ENCODE measurements around the gene MAML3. TPM values are rescaled to one million over a fixed set of nuclear protein-coding genes. Genes with fewer than 3 reads are reported as not detected.

The MAML3 gene
- total RNA-seq, 2 experiments from 2014 or later: 2.0 to 2.4 TPM

DNA sequence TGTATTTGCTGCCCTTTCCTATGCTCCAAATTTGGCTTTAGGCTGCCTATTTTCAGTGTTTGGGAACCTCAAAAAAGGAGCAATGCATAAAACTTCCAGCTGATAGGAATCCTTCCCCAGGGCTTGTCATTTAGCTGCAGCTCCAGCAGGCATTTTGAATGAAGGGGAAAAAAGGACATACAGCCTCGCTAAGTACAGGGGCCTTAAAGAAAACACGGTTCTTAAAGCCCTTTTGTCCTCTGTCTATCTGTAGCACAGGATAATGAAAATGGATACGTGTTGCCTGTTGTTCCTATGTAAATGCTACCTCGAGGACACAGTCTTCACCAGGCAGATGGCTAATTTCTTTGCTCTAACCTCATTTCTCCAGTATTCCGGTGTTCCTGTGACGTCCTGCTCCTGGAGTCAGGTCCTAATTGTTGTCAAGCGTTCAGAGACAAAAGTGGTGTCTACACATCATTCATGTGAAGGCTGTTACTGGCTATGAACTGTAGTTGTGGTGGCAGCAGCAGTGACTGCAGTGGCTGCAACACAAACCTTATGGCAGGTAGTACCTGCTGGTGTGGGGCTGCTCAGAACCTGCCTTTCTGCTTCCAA, 371.0 kb downstream of the MAML3 start:
- intact Hi-C loops (cut with micrococcal nuclease): no loop called here
- H3K4me1 Mint-ChIP-seq (ENCODE audit: low read depth): no peaks in the 10 kb centered on the region
- H3K4me3 Mint-ChIP-seq: no peak overlapping the region
- ATAC-seq (no peak), DNase-seq (no peak)
- H3K27ac Mint-ChIP-seq: no peak overlapping the region
- H3K36me3 Mint-ChIP-seq (ENCODE audit: low read depth): no peaks in the 10 kb centered on the region
- no peaks in the 10 kb centered on the region for H3K27me3 Mint-ChIP-seq
- CTCF ChIA-PET: interaction anchor here (0.9 kb wide), 1 partner anchor 266 kb away, joined by 3 read pairs; no protein-coding TSS in a partner anchor
- no peaks in the 10 kb centered on the region for H3K9me3 Mint-ChIP-seq
- POLR2A ChIA-PET: no interaction called here
- TF ChIP-seq CTCF (IDR thresholded peaks at IDR 0.05): no peak

DNA sequence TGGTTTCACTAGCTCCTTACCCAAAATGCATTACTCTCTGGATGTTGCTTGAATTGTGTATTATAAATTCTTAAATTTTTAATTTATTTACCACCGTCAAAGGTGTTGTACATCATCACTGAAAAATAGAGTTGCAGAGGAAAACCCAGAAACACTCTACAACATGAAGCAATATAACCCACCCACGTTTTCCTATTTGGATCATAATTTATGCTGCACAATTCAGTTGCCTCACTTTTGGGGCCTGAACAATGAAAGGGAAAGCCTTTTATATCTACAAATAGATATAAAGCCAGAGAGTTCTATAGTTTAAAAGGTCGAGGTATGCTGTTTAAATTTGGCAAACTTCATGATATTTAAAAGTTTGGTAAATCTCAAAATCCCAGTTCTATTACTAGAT, 372.9 kb downstream of the MAML3 start:
- Mint-ChIP-seq H3K27ac (no peak overlapping the region), H3K27me3 (no peaks in the 10 kb centered on the region), H3K4me1 (ENCODE audit: low read depth) (no peaks in the 10 kb centered on the region), H3K4me3 (no peak overlapping the region), H3K36me3 (ENCODE audit: low read depth) (no peaks in the 10 kb centered on the region), H3K9me3 (no peaks in the 10 kb centered on the region)
- intact Hi-C loops (cut with micrococcal nuclease): no loop called here
- ChIA-PET POLR2A (no interaction called here), CTCF (no interaction called here)
- ATAC-seq (no peak), DNase-seq (no peak)
- TF ChIP-seq CTCF (IDR thresholded peaks at IDR 0.05): no peak

- ATAC-seq (no peak), DNase-seq (no peak)
- H3K27ac Mint-ChIP-seq: no peak overlapping the region
- ChIA-PET CTCF (no interaction called here), POLR2A (no interaction called here)
- intact Hi-C loops (cut with micrococcal nuclease): no loop called here
- no peak overlapping the region for H3K4me3 Mint-ChIP-seq
- H3K27me3 Mint-ChIP-seq: no peaks in the 10 kb centered on the region
- no peaks in the 10 kb centered on the region for H3K36me3 Mint-ChIP-seq (ENCODE audit: low read depth)
- no peak for TF ChIP-seq CTCF (IDR thresholded peaks at IDR 0.05)
- H3K4me1 Mint-ChIP-seq (ENCODE audit: low read depth): no peaks in the 10 kb centered on the region
- no peaks in the 10 kb centered on the region for H3K9me3 Mint-ChIP-seq
Observed at GRCh38 chr4:139779691-139780090, 374.3 kb downstream of the MAML3 start.

- Mint-ChIP-seq H3K4me3 (no peak overlapping the region), H3K27ac (no peak overlapping the region), H3K4me1 (ENCODE audit: low read depth) (no peaks in the 10 kb centered on the region), H3K9me3 (no peaks in the 10 kb centered on the region), H3K36me3 (ENCODE audit: low read depth) (no peaks in the 10 kb centered on the region), H3K27me3 (no peaks in the 10 kb centered on the region)
- no peak for ATAC-seq
- no peak for DNase-seq
- TF ChIP-seq CTCF (IDR thresholded peaks at IDR 0.05): no peak
- intact Hi-C loops (cut with micrococcal nuclease): no loop called here
- CTCF ChIA-PET: no interaction called here
- POLR2A ChIA-PET: no interaction called here
Observed at GRCh38 chr4:139777757-139778156, 376.2 kb downstream of the MAML3 start.

GRCh38 chr4:139776235-139776634, 377.7 kb downstream of the MAML3 start:
- ChIA-PET CTCF (no interaction called here), POLR2A (interaction anchor here (0.6 kb wide), 1 partner anchor 347 kb away, joined by 4 read pairs; no protein-coding TSS in a partner anchor)
- Mint-ChIP-seq H3K27me3 (no peaks in the 10 kb centered on the region), H3K4me1 (ENCODE audit: low read depth) (no peaks in the 10 kb centered on the region), H3K4me3 (no peak overlapping the region), H3K9me3 (no peaks in the 10 kb centered on the region), H3K27ac (no peak overlapping the region), H3K36me3 (ENCODE audit: low read depth) (no peaks in the 10 kb centered on the region)
- ATAC-seq: no peak
- TF ChIP-seq CTCF (IDR thresholded peaks at IDR 0.05): no peak
- DNase-seq: no peak
- intact Hi-C loops (cut with micrococcal nuclease): no loop called here

Data from activated CD8-positive, alpha-beta T cell treated with anti-CD3 and anti-CD28 coated beads for 36 hours (primary cell).